ENCODE measurements around the gene GNAI3.

- TF ChIP-seq POLR2A (IDR thresholded peaks at IDR 0.05; ENCODE audit: low read depth, low read length) (no peak), TAF1 (IDR thresholded peaks at IDR 0.05; ENCODE audit: low read depth, low read length) (no peak), POLR2AphosphoS5 (IDR thresholded peaks at IDR 0.05; ENCODE audit: low read depth, low read length) (no peak), POU2F2 (IDR thresholded peaks at IDR 0.05; ENCODE audit: low read depth, low read length) (no peak), SPI1 (IDR thresholded peaks at IDR 0.05; ENCODE audit: low read depth, low read length) (no peak), PAX5 (IDR thresholded peaks at IDR 0.05; ENCODE audit: insufficient read depth, low read length, severe bottlenecking) (no peak)
Measured at GRCh38 chr1:109620401-109620791, 72.0 kb downstream of the GNAI3 start.
